ENCODE data around the gene IGFALS. TPM values are rescaled to one million over a fixed set of nuclear protein-coding genes. Genes with fewer than 3 reads are reported as not detected.

Gene IGFALS
- total RNA-seq: 10 to 100 TPM in 1 of 4 donors, under 1 TPM in 2, not detected in 1; 0.27 to 10.8 (median 0.48) TPM

- intact Hi-C loops (cut with DNase I; ENCODE audit: low total_unique reads): no loop called here
- peaks cover 0 to 9% (median 6%) of the 10 kb centered on the region in 4 donors for H3K4me1 ChIP-seq
- H3K36me3 ChIP-seq: no peaks in the 10 kb centered on the region
- in situ Hi-C loops (cut with MboI; ENCODE audit: low pct_ligation_motif_present in 1 of 4, low pct_unique_long_range_greater_than_20kb in 1 of 4, low sequenced_read_pairs in 3 of 4): no loop called here
- peaks cover 0 to 6% of the 10 kb centered on the region in 2 donors for H3K9me3 ChIP-seq
- WGBS, 2 donors (ENCODE audit: low coverage in 1 of 2): 41% methylated on average over 16 of the region's 28 CpGs; no CpG with 5 or more reads in 1 of the 2 donors
- H3K4me3 ChIP-seq: no peak within 1 kb of the TSS
- TF ChIP-seq CTCF (IDR thresholded peaks at IDR 0.05) (no peak), POLR2A (IDR thresholded peaks at IDR 0.05) (no peak), POLR2AphosphoS5 (IDR thresholded peaks at IDR 0.05) (no peak), EP300 (IDR thresholded peaks at IDR 0.05; ENCODE audit: low read depth) (no peak)
- H3K27ac ChIP-seq: no peak within 1 kb of the TSS
- no peaks in the 10 kb centered on the region for H3K27me3 ChIP-seq
- DNase-seq: no peak
Measured at GRCh38 chr16:1793578-1794220, at the start of gene IGFALS. IGFALS (minus strand) TSS chr16:1793705; CDS start chr16:1793652, 53 bp downstream.

- Histone ChIP-seq H3K4me3 (no peak overlapping the region), H3K4me1 (no peaks in the 10 kb centered on the region), H3K27me3 (no peaks in the 10 kb centered on the region), H3K36me3 (no peaks in the 10 kb centered on the region), H3K9me3 (no peaks in the 10 kb centered on the region), H3K27ac (no peak overlapping the region)
- in situ Hi-C loops (cut with MboI; ENCODE audit: low pct_ligation_motif_present in 1 of 4, low pct_unique_long_range_greater_than_20kb in 1 of 4, low sequenced_read_pairs in 3 of 4): no loop called here
- 63% methylated on average over 9 of the region's 9 CpGs; no CpG with 5 or more reads in 1 of the 2 donors for WGBS, 2 donors (ENCODE audit: low coverage in 1 of 2)
- intact Hi-C loops (cut with DNase I; ENCODE audit: low total_unique reads): no loop called here
- no peak for DNase-seq
- TF ChIP-seq POLR2A (IDR thresholded peaks at IDR 0.05) (no peak), EP300 (IDR thresholded peaks at IDR 0.05; ENCODE audit: low read depth) (no peak), CTCF (IDR thresholded peaks at IDR 0.05) (no peak), POLR2AphosphoS5 (IDR thresholded peaks at IDR 0.05) (no peak)
Measured at GRCh38 chr16:1839554-1839953, 46.0 kb upstream of the IGFALS start.

GRCh38 chr16:1834096-1834495 lies 40.6 kb upstream of the IGFALS start:
- TF ChIP-seq POLR2A (IDR thresholded peaks at IDR 0.05) (no peak), POLR2AphosphoS5 (IDR thresholded peaks at IDR 0.05) (no peak), EP300 (IDR thresholded peaks at IDR 0.05; ENCODE audit: low read depth) (no peak), CTCF (IDR thresholded peaks at IDR 0.05) (no peak)
- peaks cover under 1 to 17% (median 9%) of the 10 kb centered on the region in 4 donors for H3K4me1 ChIP-seq
- H3K36me3 ChIP-seq: peaks cover 0 to 5% (median 0%) of the 10 kb centered on the region in 4 donors
- in situ Hi-C loops (cut with MboI; ENCODE audit: low pct_ligation_motif_present in 1 of 4, low pct_unique_long_range_greater_than_20kb in 1 of 4, low sequenced_read_pairs in 3 of 4) (no loop called here), intact Hi-C loops (cut with DNase I; ENCODE audit: low total_unique reads) (no loop called here)
- no peaks in the 10 kb centered on the region for H3K27me3 ChIP-seq
- H3K27ac ChIP-seq: no peak overlapping the region
- no peaks in the 10 kb centered on the region for H3K9me3 ChIP-seq
- 83 to 85% methylated on average over 5 of the region's 5 CpGs for WGBS, 2 donors (ENCODE audit: low coverage in 1 of 2)
- no peak for DNase-seq
- no peak overlapping the region for H3K4me3 ChIP-seq

GRCh38 chr16:1832838-1833454 lies 39.4 kb upstream of the IGFALS start:
- in situ Hi-C loops (cut with MboI; ENCODE audit: low pct_ligation_motif_present in 1 of 4, low pct_unique_long_range_greater_than_20kb in 1 of 4, low sequenced_read_pairs in 3 of 4): no loop called here
- no peak for TF ChIP-seq EP300 (IDR thresholded peaks at IDR 0.05; ENCODE audit: low read depth)
- TF ChIP-seq POLR2A (IDR thresholded peaks at IDR 0.05): no peak
- TF ChIP-seq CTCF (IDR thresholded peaks at IDR 0.05): no peak
- no peak for TF ChIP-seq POLR2AphosphoS5 (IDR thresholded peaks at IDR 0.05)
- WGBS, 2 donors (ENCODE audit: low coverage in 1 of 2): 65 to 89% methylated on average over 5 to 9 of the region's 9 CpGs

More at GRCh38 chr16:1832838-1833454, 39.4 kb upstream of the IGFALS start:
- Histone ChIP-seq H3K4me3 (no peak overlapping the region), H3K9me3 (no peaks in the 10 kb centered on the region), H3K27ac (no peak overlapping the region), H3K4me1 (peaks cover 9 to 29% (median 20%) of the 10 kb centered on the region in 4 donors), H3K27me3 (no peaks in the 10 kb centered on the region), H3K36me3 (peaks cover 0 to 5% (median 0%) of the 10 kb centered on the region in 4 donors)
- intact Hi-C loops (cut with DNase I; ENCODE audit: low total_unique reads): no loop called here
- DNase-seq: no peak

Data from transverse colon (tissue), 4 donors.